Adrenal gland (tissue), 12 donors: Measurements from ENCODE around the gene PRLHR. TPM values are rescaled to one million over a fixed set of nuclear protein-coding genes. Genes with fewer than 3 reads are reported as not detected.

Source experiments
- DNase-seq, 7 donors: peaks; one replicate each; pipeline ENCODE4 v3.0.0-alpha.2; 2019 to 2020
- H3K27ac ChIP-seq, 5 donors: fragments of 200-600 bp; sonication (generic) in 4 of 5; 1 replicate in 3 of 5; 2 replicates in 2 of 5; pipeline versions ENCODE4 v1.5.1 to v1.8.0; 2016 to 2020; ENCODE audit warnings: mild to moderate bottlenecking in 1 of 5
- H3K27me3 ChIP-seq: fragments of 200-600 bp; 2 replicates; pipeline ENCODE4 v1.8.0; 2021
- H3K36me3 ChIP-seq, 2 donors: fragments of 200-600 bp; replicated peaks in 1 of 2; 1 replicate in 1 of 2; 2 replicates in 1 of 2; pipeline versions ENCODE4 v1.5.1 to v1.8.0; 2018 to 2022
- H3K4me1 ChIP-seq, 2 donors: fragments of 200-600 bp; replicated peaks in 1 of 2; 1 replicate in 1 of 2; 2 replicates in 1 of 2; pipeline versions ENCODE4 v1.5.1 to v1.8.0; 2018 to 2021
- H3K4me3 ChIP-seq, 4 donors: fragments of 200-600 bp; sonication (generic) in 3 of 4; one replicate each; pipeline ENCODE4 v1.5.1; 2016 to 2018
- H3K9me3 ChIP-seq, 3 donors: fragments of 200-600 bp; sonication (generic) in 1 of 3; replicated peaks in 1 of 3; 1 replicate in 2 of 3; 2 replicates in 1 of 3; pipeline versions ENCODE4 v1.5.1 to v1.8.0; 2016 to 2021
- POLR2A ChIP-seq, 2 donors: fragments of 450-650 bp; IDR thresholded peaks; one replicate each; pipeline ENCODE4 v1.6.1; 2017; ENCODE audit warnings: antibody characterized with exemption in 2 of 2, mild to moderate bottlenecking in 2 of 2, moderate library complexity in 1 of 2
- WGBS, 4 donors: extraction: QIAGEN DNeasy Blood & Tissue Kit in 2 of 4; methylation state at CpG; one replicate each; pipeline versions ENCODE4 v1.1.5 to v1.1.7; 2013 to 2017; 5-methylcytosine and 5-hydroxymethylcytosine counted together
- intact Hi-C, 2 donors: fragments of 100-400 bp; cut with DNase I; formaldehyde crosslinking; loops; one replicate each; pipeline versions ENCODE4 v1.14.1 to v1.15.0; 2022 to 2023
- polyA plus RNA-seq, 3 donors: library from polyadenylated mRNA; stranded (reverse); fragments of 200-250 nt in 2 of 3; fragments of 350-450 nt in 1 of 3; fragmentation: Illumina TruSeq in 1 of 3; extraction: RNeasy Lipid Tissue Mini Kit (QIAGEN cat#74804) in 1 of 3; gene quantifications; one replicate each; pipeline ENCODE4 v1.2.3, GENCODE V29; 2013 to 2014
- total RNA-seq, 9 donors: library from RNA; depleted of rRNA in 4 of 9; stranded (reverse); fragments of >200 nt in 4 of 9; fragments of 120-200 nt in 1 of 9; fragmentation: NEBNext Ultra II Directional in 1 of 9; extraction: Animal tissue kit (Norgen Biotek cat#: 25700) in 1 of 9; gene quantifications; one replicate each; pipeline versions ENCODE4 v1.1.0 to v1.2.4, GENCODE V29; 2013 to 2023
- TF ChIP-seq, protein P1 (sequence below), 6 experiments: fragments of 450-650 bp in 4 of 6; fragments of 200-600 bp in 2 of 6; sonication (generic) in 1 of 6; IDR thresholded peaks; 1 replicate in 5 of 6; 2 replicates in 1 of 6; pipeline versions ENCODE4 v1.5.1 to v1.8.0; 2016 to 2021; ENCODE audit warnings: antibody characterized with exemption in 6 of 6, mild to moderate bottlenecking in 2 of 6, moderate library complexity in 1 of 6
- donor health status: healthy with polysubstance abuse.
- donor health status: Bipolar disorder and iron deficiency.
- donor health status: DM: yes; HTN: yes; CAD: no.
- donor health status: DM: no; HTN: no; CAD: no.
- donor health status: DM: no; HTN: no; CAD: no.
- donor health status: DM: yes; HTN: yes; CAD: no.

The PRLHR gene
- total and polyA plus RNA-seq, 12 donors = 0.13 to 23.3 (median 2.7) TPM; not detected in 3

DNA sequence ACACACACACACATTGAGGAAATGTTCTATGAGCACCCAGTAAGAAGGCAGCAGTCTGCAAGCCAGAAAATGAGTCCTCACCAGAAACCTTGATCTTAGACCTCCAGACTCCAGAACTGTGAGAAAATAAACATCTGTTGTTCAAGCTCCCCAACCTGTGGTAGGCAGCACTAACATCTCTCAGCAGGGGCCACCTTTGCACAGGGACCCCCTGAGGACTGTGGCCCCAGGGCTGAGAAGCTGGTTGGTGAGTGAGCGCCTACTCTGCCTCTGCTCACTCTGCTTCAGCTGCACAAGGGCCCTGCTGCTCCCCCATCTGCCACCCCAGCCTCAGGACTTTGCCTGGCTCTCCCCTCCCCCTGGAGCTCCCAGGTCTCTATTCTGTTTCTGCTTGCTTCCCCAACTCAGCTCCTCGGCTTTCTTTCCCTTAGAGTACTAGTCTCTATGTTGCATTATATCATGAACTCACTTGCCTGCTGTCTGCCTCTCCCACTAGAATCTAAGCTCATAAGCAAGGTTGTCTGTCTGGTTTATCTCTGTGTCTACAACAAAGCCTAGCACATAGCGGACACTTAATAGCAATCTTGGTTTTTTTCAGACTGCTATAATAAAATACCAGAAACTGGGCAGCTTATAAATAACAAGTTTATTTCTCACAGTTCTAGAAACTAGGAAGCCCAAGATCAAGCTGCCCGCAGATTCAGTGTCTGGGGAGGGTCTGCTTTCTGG, 40.4 kb upstream of the PRLHR start:
- Histone ChIP-seq H3K27ac (no peak overlapping the region), H3K4me3 (no peak overlapping the region), H3K36me3 (no peaks in the 10 kb centered on the region), H3K4me1 (no peaks in the 10 kb centered on the region), H3K9me3 (no peaks in the 10 kb centered on the region), H3K27me3 (no peaks in the 10 kb centered on the region)
- TF ChIP-seq, protein P1, sequence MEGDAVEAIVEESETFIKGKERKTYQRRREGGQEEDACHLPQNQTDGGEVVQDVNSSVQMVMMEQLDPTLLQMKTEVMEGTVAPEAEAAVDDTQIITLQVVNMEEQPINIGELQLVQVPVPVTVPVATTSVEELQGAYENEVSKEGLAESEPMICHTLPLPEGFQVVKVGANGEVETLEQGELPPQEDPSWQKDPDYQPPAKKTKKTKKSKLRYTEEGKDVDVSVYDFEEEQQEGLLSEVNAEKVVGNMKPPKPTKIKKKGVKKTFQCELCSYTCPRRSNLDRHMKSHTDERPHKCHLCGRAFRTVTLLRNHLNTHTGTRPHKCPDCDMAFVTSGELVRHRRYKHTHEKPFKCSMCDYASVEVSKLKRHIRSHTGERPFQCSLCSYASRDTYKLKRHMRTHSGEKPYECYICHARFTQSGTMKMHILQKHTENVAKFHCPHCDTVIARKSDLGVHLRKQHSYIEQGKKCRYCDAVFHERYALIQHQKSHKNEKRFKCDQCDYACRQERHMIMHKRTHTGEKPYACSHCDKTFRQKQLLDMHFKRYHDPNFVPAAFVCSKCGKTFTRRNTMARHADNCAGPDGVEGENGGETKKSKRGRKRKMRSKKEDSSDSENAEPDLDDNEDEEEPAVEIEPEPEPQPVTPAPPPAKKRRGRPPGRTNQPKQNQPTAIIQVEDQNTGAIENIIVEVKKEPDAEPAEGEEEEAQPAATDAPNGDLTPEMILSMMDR (IDR thresholded peaks at IDR 0.05) = no peak
- no peak for TF ChIP-seq POLR2A (IDR thresholded peaks at IDR 0.05)
- DNase-seq = no peak
- 88 to 91% (median 89%) methylated on average over 3 to 4 of the region's 4 CpGs for WGBS, 4 donors
- intact Hi-C loops = no loop called here

- peaks cover 0 to 13% of the 10 kb centered on the region in 2 donors for H3K4me1 ChIP-seq
- H3K27ac ChIP-seq = no peak overlapping the region
- H3K4me3 ChIP-seq = no peak overlapping the region
- TF ChIP-seq, protein P1 (IDR thresholded peaks at IDR 0.05) = no peak
- TF ChIP-seq POLR2A (IDR thresholded peaks at IDR 0.05) = no peak
- intact Hi-C loops = no loop called here
- no peaks in the 10 kb centered on the region for H3K36me3 ChIP-seq
- WGBS, 4 donors = 74 to 90% (median 78%) methylated on average over 7 of the region's 7 CpGs
- no peaks in the 10 kb centered on the region for H3K27me3 ChIP-seq
- DNase-seq = no peak
- no peaks in the 10 kb centered on the region for H3K9me3 ChIP-seq
These were observed 38.3 kb upstream of the PRLHR start for GRCh38 chr10:118633786-118634185.

DNA sequence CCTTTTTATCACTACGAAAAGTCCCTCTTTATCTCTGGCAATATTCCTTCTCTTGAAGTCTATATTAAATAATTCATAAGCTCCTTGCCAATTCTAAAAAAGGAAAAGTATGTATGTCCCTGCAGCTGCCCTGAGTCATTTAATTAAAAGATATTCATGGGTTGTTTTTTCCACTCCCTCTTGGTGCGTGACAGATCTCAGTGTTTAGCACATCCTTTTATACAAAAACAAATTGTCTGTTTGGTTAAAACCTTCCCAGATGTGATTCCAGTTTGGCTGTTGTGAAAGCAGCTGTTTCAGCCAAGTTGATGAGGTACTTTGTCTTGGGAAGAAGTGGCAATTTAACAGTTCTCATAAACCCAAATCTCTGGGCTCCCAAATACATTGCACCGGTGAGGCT, 33.8 kb upstream of the PRLHR start:
- Histone ChIP-seq H3K9me3 (no peaks in the 10 kb centered on the region), H3K4me3 (no peak overlapping the region), H3K36me3 (no peaks in the 10 kb centered on the region), H3K27me3 (no peaks in the 10 kb centered on the region), H3K27ac (peak overlapping the region in 1 of 5 donors; percentile 48), H3K4me1 (peaks cover 0 to 16% of the 10 kb centered on the region in 2 donors)
- intact Hi-C loops = no loop called here
- no peak for TF ChIP-seq POLR2A (IDR thresholded peaks at IDR 0.05)
- TF ChIP-seq, protein P1 (IDR thresholded peaks at IDR 0.05) = no peak
- WGBS, 4 donors = 24 to 47% (median 40%) methylated on average over 3 of the region's 3 CpGs
- DNase-seq = no peak

GRCh38 chr10:118628397-118628796, 32.9 kb upstream of the PRLHR start:
- no peak for TF ChIP-seq POLR2A (IDR thresholded peaks at IDR 0.05)
- TF ChIP-seq, protein P1 (IDR thresholded peaks at IDR 0.05) = no peak
- intact Hi-C loops = no loop called here
- Histone ChIP-seq H3K9me3 (no peaks in the 10 kb centered on the region), H3K36me3 (no peaks in the 10 kb centered on the region), H3K27me3 (no peaks in the 10 kb centered on the region), H3K27ac (no peak overlapping the region), H3K4me3 (no peak overlapping the region), H3K4me1 (peaks cover 0 to 16% of the 10 kb centered on the region in 2 donors)
- DNase-seq = no peak
